ENCODE data around the gene PAGE5. TPM values are rescaled to one million over a fixed set of nuclear protein-coding genes. Genes with fewer than 3 reads are reported as not detected.

Gene PAGE5
- polyA plus RNA-seq, 3 donors = not detected

- Histone ChIP-seq H4K20me1 (ENCODE audit: insufficient read depth, low read length) (no peaks in the 10 kb centered on the region), H3K27ac (ENCODE audit: low read depth in 1 of 2, low read length in 2 of 2) (no peak overlapping the region), H3K27me3 (ENCODE audit: control insufficient read depth in 2 of 2, insufficient read depth in 2 of 2, low read length in 2 of 2) (no peaks in the 10 kb centered on the region), H3K4me2 (replicated peaks; ENCODE audit: extremely low read depth, low read length, poor library complexity, severe bottlenecking) (no peak overlapping the region), H3K4me3 (replicated peaks in 1 of 3; ENCODE audit: low read depth in 2 of 3, low read length in 3 of 3) (no peak overlapping the region), H3K9me3 (replicated peaks in 1 of 2; ENCODE audit: control insufficient read depth in 1 of 2, insufficient read depth in 1 of 2, low read length in 2 of 2) (no peaks in the 10 kb centered on the region), H3K9ac (ENCODE audit: insufficient read depth, low read length, poor library complexity, severe bottlenecking) (no peak overlapping the region), H2AFZ (ENCODE audit: insufficient read depth, low read depth, low read length, poor library complexity, severe bottlenecking) (no peak overlapping the region), H3K79me2 (ENCODE audit: insufficient read depth, low read length) (no peaks in the 10 kb centered on the region), H3K36me3 (replicated peaks in 1 of 2; ENCODE audit: control insufficient read depth in 1 of 2, insufficient read depth in 2 of 2, low read length in 2 of 2) (no peaks in the 10 kb centered on the region), H3K4me1 (ENCODE audit: control insufficient read depth in 1 of 2, insufficient read depth in 2 of 2, low read length in 2 of 2) (no peaks in the 10 kb centered on the region)
- no peak overlapping the region for H3K4me3 Mint-ChIP-seq
- H3K36me3 Mint-ChIP-seq = no peaks in the 10 kb centered on the region
- DNase-seq = no peak
- H3K9me3 Mint-ChIP-seq = peaks cover 0 to 2% (median 1%) of the 10 kb centered on the region in 7 donors
- intact Hi-C loops (cut with micrococcal nuclease) = no loop called here
- no peaks in the 10 kb centered on the region for H3K4me1 Mint-ChIP-seq
- no peak for TF ChIP-seq CTCF (IDR thresholded peaks at IDR 0.05)
- H3K27ac Mint-ChIP-seq = no peak overlapping the region
- H3K27me3 Mint-ChIP-seq (ENCODE audit: low read depth in 3 of 3) = no peaks in the 10 kb centered on the region
Measured at GRCh38 chrX:55253528-55253927, 33.4 kb downstream of the PAGE5 start.

DNA sequence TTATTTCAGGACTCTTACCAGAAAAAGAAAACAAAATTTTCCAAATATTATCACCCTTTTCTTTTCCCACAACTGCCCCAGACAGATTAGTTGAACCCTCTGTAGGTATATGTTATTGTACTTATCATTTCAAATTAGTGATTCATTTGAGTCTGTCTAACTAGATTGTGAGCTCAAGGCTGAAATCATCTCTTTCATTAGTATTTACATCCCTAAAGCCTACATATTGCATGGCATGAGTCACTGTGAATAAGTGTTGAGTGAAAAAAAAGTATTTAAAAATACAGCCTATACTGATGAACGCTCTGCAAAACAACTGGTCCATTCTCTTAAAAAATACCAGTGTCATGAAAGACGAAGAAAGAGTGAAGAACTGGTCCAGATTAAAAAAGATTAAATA is 40.7 kb downstream of the PAGE5 start:
- Histone ChIP-seq H3K27ac (ENCODE audit: low read depth in 1 of 2, low read length in 2 of 2) (no peak overlapping the region), H2AFZ (ENCODE audit: insufficient read depth, low read depth, low read length, poor library complexity, severe bottlenecking) (no peak overlapping the region), H3K9me3 (replicated peaks in 1 of 2; ENCODE audit: control insufficient read depth in 1 of 2, insufficient read depth in 1 of 2, low read length in 2 of 2) (peaks cover 0 to 3% of the 10 kb centered on the region in 2 donors), H3K9ac (ENCODE audit: insufficient read depth, low read length, poor library complexity, severe bottlenecking) (no peak overlapping the region), H3K79me2 (ENCODE audit: insufficient read depth, low read length) (no peaks in the 10 kb centered on the region), H3K27me3 (ENCODE audit: control insufficient read depth in 2 of 2, insufficient read depth in 2 of 2, low read length in 2 of 2) (no peaks in the 10 kb centered on the region), H3K4me3 (replicated peaks in 1 of 3; ENCODE audit: low read depth in 2 of 3, low read length in 3 of 3) (no peak overlapping the region), H3K4me2 (replicated peaks; ENCODE audit: extremely low read depth, low read length, poor library complexity, severe bottlenecking) (no peak overlapping the region), H4K20me1 (ENCODE audit: insufficient read depth, low read length) (no peaks in the 10 kb centered on the region), H3K36me3 (replicated peaks in 1 of 2; ENCODE audit: control insufficient read depth in 1 of 2, insufficient read depth in 2 of 2, low read length in 2 of 2) (no peaks in the 10 kb centered on the region), H3K4me1 (ENCODE audit: control insufficient read depth in 1 of 2, insufficient read depth in 2 of 2, low read length in 2 of 2) (no peaks in the 10 kb centered on the region)
- TF ChIP-seq CTCF (IDR thresholded peaks at IDR 0.05) = no peak
- H3K27ac Mint-ChIP-seq = no peak overlapping the region
- no peaks in the 10 kb centered on the region for H3K4me1 Mint-ChIP-seq
- peaks cover 0 to 2% (median 2%) of the 10 kb centered on the region in 3 donors for H3K27me3 Mint-ChIP-seq (ENCODE audit: low read depth in 3 of 3)
- H3K4me3 Mint-ChIP-seq = no peak overlapping the region
- H3K36me3 Mint-ChIP-seq = no peaks in the 10 kb centered on the region
- peaks cover 0 to 4% (median 2%) of the 10 kb centered on the region in 7 donors for H3K9me3 Mint-ChIP-seq
- no peak for DNase-seq
- intact Hi-C loops (cut with micrococcal nuclease) = no loop called here
- no CpG with 5 or more reads among the region's 2 CpGs for WGBS (ENCODE audit: insufficient coverage)
